GM21423 (cell line): ENCODE measurements around the gene HADHA.
"Not testable (repeated sequence)": the region's sequence is repeated elsewhere in the genome, so short reads cannot be mapped to it uniquely, and the experiment has no call there.

ENCODE experiments used
- ATAC-seq: cut with Tn5 transposase; IDR thresholded peaks from one replicate; pipeline ENCODE4 v1.9.1; 2021; ENCODE audit warnings: mild to moderate bottlenecking, moderate library complexity; ENCODE audit not compliant: unreplicated experiment

HADHA gene

GRCh38 chr2:26244309-26245230, at the start of gene HADHA, which contains the start of gene HADHB:
HADHA (minus strand) TSS chr2:26244632; CDS start chr2:26244596, 36 bp downstream.
HADHB (plus strand) TSS chr2:26244939; CDS start chr2:26254255, 9,316 bp downstream.
- ATAC-seq: peak; percentile 72

- no peak for ATAC-seq
Measured at GRCh38 chr2:26292646-26293045, 48.2 kb upstream of the HADHA start.

DNA sequence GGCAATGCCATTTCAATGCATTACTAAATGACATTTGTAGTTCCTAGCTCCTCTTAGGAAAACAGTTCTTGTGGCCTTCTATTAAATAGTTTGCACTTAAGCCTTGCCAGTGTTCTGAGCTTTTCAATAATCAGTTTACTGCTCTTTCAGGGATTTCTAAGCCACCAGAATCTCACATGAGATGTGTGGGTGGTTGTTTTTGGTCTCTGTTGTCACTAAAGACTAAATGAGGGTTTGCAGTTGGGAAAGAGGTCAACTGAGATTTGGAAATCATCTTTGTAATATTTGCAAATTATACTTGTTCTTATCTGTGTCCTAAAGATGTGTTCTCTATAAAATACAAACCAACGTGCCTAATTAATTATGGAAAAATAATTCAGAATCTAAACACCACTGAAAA, 45.6 kb upstream of the HADHA start:
- ATAC-seq: no peak

DNA sequence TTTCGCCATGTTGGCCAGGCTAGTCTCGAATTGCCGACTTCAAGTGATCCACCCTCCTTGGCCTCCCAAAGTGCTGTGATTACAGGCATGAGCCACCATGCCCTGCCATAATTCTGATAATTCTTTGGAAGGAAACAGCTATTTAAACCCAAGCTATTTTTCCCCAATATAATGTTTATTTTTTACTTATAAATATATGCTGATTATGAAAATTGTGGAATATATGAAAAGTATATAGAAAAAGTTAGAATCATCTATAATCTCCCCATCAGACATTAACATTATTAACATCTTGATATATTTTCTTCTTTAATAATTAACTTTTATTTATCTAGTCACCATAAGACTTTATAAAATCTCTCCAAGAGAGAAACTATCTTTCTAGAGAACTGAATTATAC, 41.5 kb upstream of the HADHA start:
- no peak for ATAC-seq

DNA sequence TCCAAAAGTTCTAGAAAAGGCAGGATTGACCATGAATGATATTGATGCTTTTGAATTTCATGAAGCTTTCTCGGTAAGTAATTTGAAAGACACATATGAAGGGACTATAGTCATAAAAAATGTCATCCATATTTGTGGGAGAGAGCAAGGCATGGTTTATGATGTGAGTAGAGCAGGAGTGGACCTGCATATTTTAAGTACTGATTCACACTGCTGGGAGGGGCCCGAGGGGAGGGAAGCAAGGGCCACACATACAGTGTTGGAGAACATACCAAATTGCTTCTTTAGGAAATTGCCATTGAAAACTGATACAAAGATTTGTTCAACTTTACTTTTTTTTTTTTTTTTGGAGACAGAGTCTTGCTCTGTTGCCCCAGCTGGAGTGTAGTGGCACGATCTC, 39.7 kb upstream of the HADHA start:
- ATAC-seq: no peak

DNA sequence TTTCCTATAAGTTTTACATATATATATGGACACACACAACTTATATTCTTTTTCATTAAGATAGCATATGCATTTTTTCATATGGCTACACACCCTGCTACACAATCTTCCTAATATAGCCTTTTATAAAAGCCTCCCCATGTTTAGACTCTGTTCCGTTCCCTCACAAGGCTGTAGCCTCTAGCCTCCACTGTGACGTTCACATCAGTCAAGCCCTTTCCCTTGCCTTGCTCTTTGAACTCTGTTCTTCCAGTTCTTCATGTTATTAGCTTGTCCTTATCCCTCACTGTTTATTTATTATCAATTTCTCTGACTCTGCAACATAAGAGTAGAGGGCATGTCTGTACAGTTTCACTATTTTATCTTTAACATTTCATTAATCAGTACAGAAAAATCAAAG, 39.2 kb upstream of the HADHA start:
- ATAC-seq: no peak

- ATAC-seq: no peak
Measured at GRCh38 chr2:26281226-26281625, 36.8 kb upstream of the HADHA start.

- no peak for ATAC-seq
Measured at GRCh38 chr2:26279886-26280285, 35.5 kb upstream of the HADHA start.

DNA sequence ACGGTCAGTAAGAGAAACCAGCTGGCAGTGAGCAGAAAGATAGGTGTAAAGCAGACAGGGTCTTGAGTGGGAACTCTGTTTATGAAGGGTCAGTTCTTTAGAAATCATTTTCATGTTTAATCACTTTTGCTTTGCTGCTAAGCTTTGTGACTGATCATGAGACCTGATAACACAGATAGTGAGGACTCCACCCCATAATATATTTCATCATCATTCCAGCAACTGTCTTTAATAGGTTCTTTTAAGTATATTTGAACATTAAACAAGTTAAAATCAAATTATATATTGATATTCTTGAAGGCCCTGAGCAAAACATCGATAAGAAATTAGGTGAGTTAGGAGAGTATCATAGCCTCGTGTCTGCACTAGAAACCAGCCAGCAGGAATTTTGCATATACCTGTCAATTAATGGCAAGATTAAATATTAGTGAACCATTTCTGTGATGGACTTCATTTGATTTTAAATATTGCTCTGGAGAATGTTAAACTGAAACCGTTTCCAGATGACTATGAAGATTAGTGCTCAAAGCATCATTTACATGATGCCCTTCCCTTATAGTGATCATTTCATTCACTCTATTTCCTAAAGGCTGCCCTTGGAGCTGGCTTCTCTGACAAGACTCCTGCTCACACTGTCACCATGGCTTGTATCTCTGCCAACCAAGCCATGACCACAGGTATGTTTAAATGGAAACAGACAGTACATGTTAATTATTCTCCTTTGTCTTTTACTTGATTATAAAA, 32.2 kb upstream of the HADHA start:
- ATAC-seq: no peak

DNA sequence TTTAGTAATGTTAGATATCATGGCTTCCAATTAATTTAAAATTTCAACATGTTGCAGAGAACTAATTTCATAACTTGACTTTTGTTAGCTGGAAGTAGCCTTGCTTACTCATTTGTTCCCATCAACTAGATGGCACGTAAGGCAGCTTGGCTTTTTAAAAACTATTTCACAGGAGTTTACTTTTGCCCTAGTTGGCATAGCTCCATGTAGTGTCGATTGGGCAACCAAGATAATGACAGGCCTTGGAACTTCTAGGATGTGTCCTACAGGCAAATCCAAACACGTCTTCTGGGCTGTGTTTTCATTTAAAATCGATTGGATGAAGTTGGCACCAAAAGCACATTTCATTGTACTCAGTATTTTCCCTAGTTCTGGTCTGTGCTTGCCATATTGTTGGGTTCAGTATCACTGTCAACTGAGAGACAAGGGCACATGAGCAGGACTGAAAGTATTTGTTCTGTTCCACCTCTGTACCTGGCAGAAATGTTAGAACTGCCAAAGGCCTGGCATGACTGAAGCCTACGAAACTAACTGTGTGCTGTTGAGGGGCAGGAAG, 29.7 kb upstream of the HADHA start:
- ATAC-seq: no peak

GRCh38 chr2:26273501-26273900, 29.1 kb upstream of the HADHA start:
- ATAC-seq: no peak

DNA sequence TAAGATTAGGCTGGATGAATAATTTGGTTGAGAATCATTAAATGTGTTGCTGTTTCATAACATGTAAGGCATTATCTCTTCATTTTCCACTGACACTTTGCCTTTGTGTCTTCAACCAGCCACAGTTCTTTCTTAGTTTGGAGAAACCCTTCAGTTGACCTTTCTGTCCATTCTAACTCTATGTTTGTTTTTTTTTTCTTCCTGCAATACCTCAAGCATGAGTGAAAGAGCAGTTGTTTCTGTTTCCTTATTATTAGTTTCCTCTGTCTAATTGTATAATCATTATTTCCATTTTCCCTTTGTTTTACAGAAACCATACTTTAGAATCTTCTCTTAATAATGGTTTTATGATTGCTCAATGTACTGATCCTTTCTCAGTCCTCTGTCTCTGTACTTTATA, 25.9 kb upstream of the HADHA start:
- ATAC-seq: no peak

DNA sequence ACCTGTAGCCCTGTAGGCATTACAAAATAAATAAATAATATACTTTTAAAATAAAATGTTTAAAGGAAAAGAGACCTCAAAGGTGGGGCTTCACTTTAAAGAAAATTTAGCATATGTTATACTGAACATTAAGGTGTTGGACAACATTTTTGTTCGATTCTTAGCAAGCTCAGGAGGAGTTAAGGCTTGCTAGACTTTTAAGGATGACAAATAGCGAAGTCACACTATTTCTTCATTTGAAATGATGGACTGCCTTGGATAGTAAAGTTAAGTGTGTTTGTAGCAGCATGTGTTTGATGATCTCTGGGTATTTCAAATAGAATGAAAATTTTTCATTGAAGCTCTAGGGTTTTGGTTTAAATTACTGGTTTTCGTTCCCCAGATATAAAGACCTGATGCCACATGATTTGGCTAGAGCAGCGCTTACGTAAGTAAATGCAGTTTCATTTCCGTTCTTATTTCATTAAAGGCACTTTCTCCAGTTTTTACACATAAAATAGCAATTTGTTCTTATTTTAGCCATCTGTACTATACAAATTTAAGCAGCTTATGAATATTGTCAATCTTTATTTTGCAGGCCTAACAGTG, 25.2 kb upstream of the HADHA start:
- no peak for ATAC-seq

DNA sequence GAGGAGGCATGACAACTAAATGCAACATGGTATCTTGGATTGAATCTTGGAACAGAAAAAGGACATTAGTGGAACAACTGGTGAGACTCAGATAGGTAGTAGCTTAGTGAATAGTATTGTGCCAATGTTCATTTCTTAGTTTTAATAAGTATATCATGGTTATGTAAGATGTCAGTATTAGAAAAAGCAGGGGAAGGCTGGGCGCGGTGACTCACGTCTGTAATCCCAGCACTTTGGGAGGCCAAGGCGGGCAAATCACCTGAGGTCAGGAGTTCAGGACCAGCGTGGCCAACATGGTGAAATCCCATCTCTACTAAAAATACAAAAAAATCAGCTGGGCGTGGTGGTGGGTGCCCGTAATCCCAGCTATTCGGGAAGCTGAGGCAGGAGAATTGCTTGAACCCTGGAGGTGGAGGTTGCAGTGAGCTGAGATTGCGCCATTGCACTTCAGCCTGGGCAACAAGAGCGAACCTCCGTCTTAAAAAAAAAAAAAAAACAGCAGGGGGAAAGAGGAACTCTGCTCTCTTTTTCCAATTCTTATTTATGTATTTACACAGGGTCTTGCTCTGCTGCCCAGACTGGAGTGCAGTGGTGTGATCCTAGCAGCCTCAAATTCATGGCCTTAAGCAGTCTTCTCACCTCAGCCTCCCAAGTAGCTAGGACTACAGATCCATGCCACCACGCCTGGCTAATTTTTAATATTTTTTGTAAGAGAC, 24.4 kb upstream of the HADHA start:
- not testable (repeated sequence) for ATAC-seq

DNA sequence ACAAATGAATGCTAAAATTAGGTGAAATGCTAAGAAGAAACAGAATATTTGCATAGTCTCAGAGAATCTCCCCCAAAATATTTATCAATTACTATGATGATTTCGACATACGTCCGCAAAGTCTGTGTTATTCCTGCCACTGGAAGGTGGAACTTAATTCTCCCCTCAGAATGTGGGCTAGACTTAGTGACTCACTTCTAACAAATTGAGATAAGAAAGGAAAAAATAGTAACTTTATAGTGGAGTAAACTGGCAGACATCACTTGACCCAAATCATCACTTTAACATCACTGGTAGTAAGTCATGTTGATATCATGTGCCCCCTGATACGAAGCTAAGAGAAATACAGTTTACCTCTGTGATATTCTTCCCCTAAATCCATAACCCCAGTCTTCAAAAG, 23.8 kb upstream of the HADHA start:
- ATAC-seq: no peak

DNA sequence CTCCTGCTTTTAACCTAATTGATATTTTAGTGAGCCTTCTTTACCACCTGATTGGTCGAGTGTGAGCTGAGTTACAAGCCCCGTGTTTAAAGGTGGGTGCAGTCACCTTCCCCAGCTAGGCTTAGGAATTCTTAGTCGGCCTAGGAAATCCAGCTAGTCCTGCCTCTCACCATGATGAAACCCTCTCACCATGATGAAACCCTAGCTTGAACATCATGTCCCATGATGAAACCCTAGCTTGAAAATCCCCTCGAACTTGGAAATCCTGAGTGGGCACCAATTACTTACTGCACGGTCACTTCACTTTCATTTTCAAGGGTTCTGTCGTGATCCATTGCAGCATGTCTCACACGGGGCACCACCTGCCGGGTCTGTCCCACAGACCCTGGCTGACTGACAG, 14.4 kb upstream of the HADHA start:
- ATAC-seq: not testable (repeated sequence)

DNA sequence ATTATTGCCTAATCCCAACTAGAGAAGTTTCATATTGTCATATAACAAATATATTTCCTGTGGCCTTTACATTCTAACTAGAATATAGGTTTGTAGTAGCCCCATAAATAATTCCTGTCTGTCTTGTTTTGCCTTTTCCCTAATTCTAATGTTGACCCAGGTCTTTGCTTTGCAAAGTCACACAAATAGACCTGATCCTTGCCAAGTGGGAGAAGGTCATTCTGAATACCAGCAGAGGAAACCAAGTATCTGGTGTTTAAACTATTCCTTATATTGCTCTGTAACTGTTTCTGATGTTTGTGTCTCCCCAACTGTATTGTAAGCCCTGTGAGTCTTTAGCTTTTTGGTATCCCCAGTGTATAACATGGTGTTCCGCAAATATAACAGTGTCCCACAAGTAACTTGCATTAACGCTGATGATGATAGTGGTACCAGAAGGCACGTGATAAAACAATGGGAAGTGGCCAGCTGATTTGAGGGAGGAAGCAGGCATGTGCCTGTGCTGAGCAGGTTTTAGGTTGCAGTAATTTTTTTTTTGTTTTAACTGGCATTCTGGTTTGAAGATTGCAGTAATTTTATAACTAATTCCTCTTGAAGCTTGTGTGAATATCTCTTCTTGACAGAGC, 11.4 kb upstream of the HADHA start:
- ATAC-seq: no peak

DNA sequence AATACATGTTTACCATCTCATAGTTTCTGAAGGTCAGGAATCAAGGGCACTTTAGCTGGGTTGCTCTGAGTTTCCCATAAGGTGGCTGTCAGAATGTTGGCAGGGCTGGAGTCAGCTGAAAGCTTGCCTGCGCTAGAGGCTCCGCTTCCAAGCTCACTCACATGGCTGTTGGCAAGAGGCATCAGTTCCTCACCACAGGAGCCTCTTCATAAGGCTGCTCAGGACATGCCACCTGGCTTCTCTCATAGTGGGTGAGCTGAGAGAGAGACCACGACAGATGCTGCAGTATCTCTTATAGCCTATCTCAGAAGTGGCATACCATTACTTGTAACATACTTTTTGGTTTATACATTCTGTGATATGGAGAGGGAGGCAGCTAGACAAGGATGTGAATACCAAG, 7.5 kb upstream of the HADHA start:
- ATAC-seq: no peak

DNA sequence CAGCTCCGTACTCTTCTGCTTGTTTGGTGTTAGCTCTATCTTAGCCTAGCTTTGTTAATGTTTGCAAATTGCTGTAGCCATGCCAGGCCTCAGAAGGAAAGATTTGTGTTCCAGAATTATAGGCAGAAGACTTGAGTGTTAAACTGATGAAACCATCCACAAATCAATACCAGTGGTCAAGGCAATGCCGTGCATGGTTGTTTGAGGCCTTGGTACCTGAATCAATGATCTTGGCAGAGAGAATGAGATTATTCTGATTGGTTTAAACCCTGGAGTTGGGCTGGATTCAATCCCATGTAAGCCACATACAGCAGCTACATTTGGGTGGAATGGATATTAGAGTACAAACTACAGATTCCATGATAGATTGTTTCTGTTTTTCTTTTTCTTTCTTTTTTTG, 5.2 kb upstream of the HADHA start:
- no peak for ATAC-seq

DNA sequence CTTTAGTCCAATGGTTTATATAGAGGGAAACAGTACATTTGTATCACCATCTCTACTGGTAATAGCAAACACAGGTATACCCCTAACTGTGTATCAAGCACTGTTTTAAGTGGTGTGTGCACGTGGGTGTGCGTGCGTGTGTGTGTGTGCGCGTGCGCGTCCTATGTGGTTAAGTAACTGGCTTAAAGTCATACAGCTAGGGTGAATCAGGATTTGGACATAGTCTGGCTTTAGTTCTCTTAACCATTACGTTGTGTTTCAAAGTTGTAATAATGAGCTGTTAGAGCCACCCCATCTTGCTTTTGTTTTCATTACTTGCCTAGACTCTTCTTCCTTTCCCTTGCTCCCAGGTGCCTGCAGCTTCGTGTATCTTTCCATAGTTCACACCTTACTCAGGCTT, 2.4 kb upstream of the HADHA start:
- no peak for ATAC-seq
